ENCODE results near the gene EPHA1. TPM values are rescaled to one million over a fixed set of nuclear protein-coding genes. Genes with fewer than 3 reads are reported as not detected.

The EPHA1 gene
- polyA plus RNA-seq, 1 of the 3 experiments (the other 2 are of a cell fraction), result 0.49 TPM

DNA sequence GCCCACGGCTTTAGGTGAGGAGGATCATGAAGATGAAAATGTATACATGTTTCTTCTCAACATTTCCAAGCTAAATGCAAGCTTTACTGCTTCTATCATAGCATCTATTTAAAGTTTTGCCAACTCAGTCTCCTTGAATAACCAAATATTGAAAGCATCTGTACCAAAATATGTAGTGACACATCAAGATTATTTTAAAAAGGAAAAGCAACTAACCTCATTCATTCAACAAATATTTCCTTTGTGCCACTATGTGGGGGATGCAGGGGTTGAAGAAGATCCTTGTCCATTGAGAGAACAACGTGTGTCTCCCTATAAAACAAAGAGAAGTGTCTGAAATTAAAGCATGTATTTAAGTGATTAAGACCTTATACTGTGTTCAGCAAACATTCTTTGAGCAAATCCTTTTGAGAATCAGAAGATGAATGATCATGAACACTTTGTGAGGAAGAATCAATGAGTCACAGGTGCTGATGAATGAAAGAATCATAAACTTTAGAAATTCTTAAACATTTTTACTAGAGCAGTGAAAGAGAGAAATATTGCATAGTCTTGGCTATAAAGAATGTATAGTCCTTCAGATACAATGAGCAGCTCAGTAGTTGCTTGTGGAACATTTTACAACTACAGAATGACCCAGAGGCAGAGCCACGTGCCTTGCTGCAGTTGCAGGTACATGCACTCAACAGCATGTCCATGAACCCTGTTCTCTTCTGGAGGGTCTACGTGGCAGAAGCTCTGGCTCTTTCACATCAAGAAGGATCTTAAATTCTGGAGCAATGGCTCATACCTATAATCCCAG, 48.5 kb upstream of the EPHA1 start (continued):
- TF ChIP-seq, protein P1, sequence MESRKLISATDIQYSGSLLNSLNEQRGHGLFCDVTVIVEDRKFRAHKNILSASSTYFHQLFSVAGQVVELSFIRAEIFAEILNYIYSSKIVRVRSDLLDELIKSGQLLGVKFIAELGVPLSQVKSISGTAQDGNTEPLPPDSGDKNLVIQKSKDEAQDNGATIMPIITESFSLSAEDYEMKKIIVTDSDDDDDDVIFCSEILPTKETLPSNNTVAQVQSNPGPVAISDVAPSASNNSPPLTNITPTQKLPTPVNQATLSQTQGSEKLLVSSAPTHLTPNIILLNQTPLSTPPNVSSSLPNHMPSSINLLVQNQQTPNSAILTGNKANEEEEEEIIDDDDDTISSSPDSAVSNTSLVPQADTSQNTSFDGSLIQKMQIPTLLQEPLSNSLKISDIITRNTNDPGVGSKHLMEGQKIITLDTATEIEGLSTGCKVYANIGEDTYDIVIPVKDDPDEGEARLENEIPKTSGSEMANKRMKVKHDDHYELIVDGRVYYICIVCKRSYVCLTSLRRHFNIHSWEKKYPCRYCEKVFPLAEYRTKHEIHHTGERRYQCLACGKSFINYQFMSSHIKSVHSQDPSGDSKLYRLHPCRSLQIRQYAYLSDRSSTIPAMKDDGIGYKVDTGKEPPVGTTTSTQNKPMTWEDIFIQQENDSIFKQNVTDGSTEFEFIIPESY (IDR thresholded peaks at IDR 0.05; ENCODE audit: borderline replicate concordance, low read depth), result 0 out of 2 replicates have a peak, but pooled peaks have one; percentile 33

DNA sequence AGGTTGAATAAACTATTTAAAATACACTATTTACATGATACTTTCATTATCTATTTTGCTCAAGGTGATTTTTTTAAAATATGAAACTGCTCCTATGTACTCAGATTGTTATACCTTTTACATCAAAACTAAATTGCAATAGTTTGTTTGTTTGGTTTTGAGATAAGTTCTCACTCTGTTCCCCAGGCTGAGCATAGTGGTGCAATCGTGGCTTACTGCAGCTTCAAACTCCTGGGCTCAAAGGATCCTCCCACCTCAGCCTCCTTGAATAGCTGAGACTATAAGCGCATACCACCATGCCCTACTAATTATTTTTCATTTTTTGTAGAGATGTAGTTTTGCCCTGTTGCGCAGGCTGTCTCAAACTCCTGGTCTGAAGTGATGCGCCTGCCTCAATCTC, 47.3 kb upstream of the EPHA1 start:
- H3K9me2 ChIP-seq, result no peaks in the 10 kb centered on the region
- H3K36me3 ChIP-seq (replicated peaks in 1 of 2; ENCODE audit: control insufficient read depth in 1 of 2, insufficient read depth in 2 of 2, low read length in 1 of 2), result no peaks in the 10 kb centered on the region
- H3K4me2 ChIP-seq, result peak overlapping the region; percentile 61
- no peak for DNase-seq
- peak overlapping the region; percentile 64 for H3K9ac ChIP-seq
- H3K27me3 ChIP-seq (ENCODE audit: insufficient read depth), result no peaks in the 10 kb centered on the region
- TF ChIP-seq, protein P2, sequence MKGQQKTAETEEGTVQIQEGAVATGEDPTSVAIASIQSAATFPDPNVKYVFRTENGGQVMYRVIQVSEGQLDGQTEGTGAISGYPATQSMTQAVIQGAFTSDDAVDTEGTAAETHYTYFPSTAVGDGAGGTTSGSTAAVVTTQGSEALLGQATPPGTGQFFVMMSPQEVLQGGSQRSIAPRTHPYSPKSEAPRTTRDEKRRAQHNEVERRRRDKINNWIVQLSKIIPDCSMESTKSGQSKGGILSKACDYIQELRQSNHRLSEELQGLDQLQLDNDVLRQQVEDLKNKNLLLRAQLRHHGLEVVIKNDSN (IDR thresholded peaks at IDR 0.05; ENCODE audit: borderline replicate concordance, low read depth), result no peak
- TF ChIP-seq TCF12 (IDR thresholded peaks at IDR 0.05), result no peak
- TF ChIP-seq NFIC (IDR thresholded peaks at IDR 0.05; ENCODE audit: borderline replicate concordance), result no peak
- TF ChIP-seq YY1 (IDR thresholded peaks at IDR 0.05; ENCODE audit: low read depth), result no peak
- TF ChIP-seq TEAD4 (IDR thresholded peaks at IDR 0.05; ENCODE audit: borderline replicate concordance, insufficient read depth), result no peak
- TF ChIP-seq EP300 (IDR thresholded peaks at IDR 0.05; ENCODE audit: borderline replicate concordance in 1 of 2, low read depth in 1 of 2, low read length in 1 of 2), result no peak
- TF ChIP-seq, protein P3, sequence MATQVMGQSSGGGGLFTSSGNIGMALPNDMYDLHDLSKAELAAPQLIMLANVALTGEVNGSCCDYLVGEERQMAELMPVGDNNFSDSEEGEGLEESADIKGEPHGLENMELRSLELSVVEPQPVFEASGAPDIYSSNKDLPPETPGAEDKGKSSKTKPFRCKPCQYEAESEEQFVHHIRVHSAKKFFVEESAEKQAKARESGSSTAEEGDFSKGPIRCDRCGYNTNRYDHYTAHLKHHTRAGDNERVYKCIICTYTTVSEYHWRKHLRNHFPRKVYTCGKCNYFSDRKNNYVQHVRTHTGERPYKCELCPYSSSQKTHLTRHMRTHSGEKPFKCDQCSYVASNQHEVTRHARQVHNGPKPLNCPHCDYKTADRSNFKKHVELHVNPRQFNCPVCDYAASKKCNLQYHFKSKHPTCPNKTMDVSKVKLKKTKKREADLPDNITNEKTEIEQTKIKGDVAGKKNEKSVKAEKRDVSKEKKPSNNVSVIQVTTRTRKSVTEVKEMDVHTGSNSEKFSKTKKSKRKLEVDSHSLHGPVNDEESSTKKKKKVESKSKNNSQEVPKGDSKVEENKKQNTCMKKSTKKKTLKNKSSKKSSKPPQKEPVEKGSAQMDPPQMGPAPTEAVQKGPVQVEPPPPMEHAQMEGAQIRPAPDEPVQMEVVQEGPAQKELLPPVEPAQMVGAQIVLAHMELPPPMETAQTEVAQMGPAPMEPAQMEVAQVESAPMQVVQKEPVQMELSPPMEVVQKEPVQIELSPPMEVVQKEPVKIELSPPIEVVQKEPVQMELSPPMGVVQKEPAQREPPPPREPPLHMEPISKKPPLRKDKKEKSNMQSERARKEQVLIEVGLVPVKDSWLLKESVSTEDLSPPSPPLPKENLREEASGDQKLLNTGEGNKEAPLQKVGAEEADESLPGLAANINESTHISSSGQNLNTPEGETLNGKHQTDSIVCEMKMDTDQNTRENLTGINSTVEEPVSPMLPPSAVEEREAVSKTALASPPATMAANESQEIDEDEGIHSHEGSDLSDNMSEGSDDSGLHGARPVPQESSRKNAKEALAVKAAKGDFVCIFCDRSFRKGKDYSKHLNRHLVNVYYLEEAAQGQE (IDR thresholded peaks at IDR 0.05; ENCODE audit: low read depth, low read length), result no peak
- no peak for TF ChIP-seq SIN3A (IDR thresholded peaks at IDR 0.05; ENCODE audit: borderline replicate concordance, low read depth, low read length)
- TF ChIP-seq, protein P4, sequence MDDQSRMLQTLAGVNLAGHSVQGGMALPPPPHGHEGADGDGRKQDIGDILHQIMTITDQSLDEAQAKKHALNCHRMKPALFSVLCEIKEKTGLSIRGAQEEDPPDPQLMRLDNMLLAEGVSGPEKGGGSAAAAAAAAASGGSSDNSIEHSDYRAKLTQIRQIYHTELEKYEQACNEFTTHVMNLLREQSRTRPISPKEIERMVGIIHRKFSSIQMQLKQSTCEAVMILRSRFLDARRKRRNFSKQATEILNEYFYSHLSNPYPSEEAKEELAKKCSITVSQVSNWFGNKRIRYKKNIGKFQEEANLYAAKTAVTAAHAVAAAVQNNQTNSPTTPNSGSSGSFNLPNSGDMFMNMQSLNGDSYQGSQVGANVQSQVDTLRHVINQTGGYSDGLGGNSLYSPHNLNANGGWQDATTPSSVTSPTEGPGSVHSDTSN (IDR thresholded peaks at IDR 0.05), result no peak
- TF ChIP-seq POLR2AphosphoS5 (IDR thresholded peaks at IDR 0.05; ENCODE audit: low read depth, low read length), result no peak
- no peak for TF ChIP-seq GATA2 (CRISPR knock-in tag; IDR thresholded peaks at IDR 0.05)
- TF ChIP-seq RCOR1 (IDR thresholded peaks at IDR 0.05; ENCODE audit: low read length), result no peak
- TF ChIP-seq RFX5 (IDR thresholded peaks at IDR 0.05; ENCODE audit: low read length), result no peak
- TF ChIP-seq, protein P5, sequence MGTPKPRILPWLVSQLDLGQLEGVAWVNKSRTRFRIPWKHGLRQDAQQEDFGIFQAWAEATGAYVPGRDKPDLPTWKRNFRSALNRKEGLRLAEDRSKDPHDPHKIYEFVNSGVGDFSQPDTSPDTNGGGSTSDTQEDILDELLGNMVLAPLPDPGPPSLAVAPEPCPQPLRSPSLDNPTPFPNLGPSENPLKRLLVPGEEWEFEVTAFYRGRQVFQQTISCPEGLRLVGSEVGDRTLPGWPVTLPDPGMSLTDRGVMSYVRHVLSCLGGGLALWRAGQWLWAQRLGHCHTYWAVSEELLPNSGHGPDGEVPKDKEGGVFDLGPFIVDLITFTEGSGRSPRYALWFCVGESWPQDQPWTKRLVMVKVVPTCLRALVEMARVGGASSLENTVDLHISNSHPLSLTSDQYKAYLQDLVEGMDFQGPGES (IDR thresholded peaks at IDR 0.05; ENCODE audit: low read depth, low read length), result no peak
- no peak for TF ChIP-seq NRF1 (IDR thresholded peaks at IDR 0.05; ENCODE audit: low read depth, low read length)
- TF ChIP-seq FOXM1 (IDR thresholded peaks at IDR 0.05; ENCODE audit: low read depth), result no peak
- TF ChIP-seq RAD21 (IDR thresholded peaks at IDR 0.05; ENCODE audit: low read length), result no peak
- TF ChIP-seq, protein P6, sequence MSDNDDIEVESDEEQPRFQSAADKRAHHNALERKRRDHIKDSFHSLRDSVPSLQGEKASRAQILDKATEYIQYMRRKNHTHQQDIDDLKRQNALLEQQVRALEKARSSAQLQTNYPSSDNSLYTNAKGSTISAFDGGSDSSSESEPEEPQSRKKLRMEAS (IDR thresholded peaks at IDR 0.05; ENCODE audit: low read depth), result no peak
- no peak for TF ChIP-seq JUND (IDR thresholded peaks at IDR 0.05)
- H3K4me1 ChIP-seq (ENCODE audit: control insufficient read depth in 1 of 2, insufficient read depth in 2 of 2, low read depth in 1 of 2, low read length in 1 of 2), result peaks cover 0 to 48% of the 10 kb centered on the region in 2 experiments; a peak in 3 of 4 replicates
- peak overlapping the region in 1 of 2 experiments; percentile 92; a peak in 3 of 4 replicates for H3K27ac ChIP-seq (ENCODE audit: low read depth in 2 of 2, low read length in 1 of 2)
- no peaks in the 10 kb centered on the region for H3K79me2 ChIP-seq (ENCODE audit: insufficient read depth)
- POLR2A ChIA-PET, result no interaction called here
- H3K4me3 ChIP-seq (ENCODE audit: low read depth in 2 of 2, low read length in 1 of 2), result no peak overlapping the region; a peak in 1 of 4 replicates
- H4K20me1 ChIP-seq (ENCODE audit: insufficient read depth), result no peaks in the 10 kb centered on the region
- WGBS (ENCODE audit: low lambda C conversion rate), result 66% methylated on average over 4 of the region's 4 CpGs
- CTCF ChIA-PET, result no interaction called here
- H3F3A ChIP-seq (replicated peaks; ENCODE audit: insufficient read depth), result peaks cover 63% of the 10 kb centered on the region
- peak overlapping the region; percentile 44 for H2AFZ ChIP-seq (ENCODE audit: low read depth)
- no peaks in the 10 kb centered on the region for H3K9me3 ChIP-seq
